GM21390 (cell line): ENCODE measurements around the gene WDR7.
A peak's percentile ranks its signal among the peaks of the same experiment; 100 is the strongest.

ENCODE experiments used
- ATAC-seq: cut with Tn5 transposase; IDR thresholded peaks from one replicate; pipeline ENCODE4 v1.9.1; 2021; ENCODE audit not compliant: unreplicated experiment

WDR7 gene

DNA sequence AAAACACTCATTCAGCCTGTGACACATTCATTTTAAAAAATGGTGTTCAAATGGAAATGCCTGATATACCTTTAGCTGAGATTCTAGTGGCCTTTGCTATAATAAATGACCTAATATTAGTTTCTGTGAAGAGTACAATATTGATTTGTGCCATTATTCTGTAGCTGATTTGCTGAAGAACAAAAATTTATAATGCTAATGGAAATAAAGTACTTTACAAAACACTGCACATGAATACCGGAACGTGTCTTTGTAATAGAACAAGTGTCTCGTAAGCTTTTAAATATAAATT is 138.7 kb downstream of the WDR7 start:
- no peak for ATAC-seq

DNA sequence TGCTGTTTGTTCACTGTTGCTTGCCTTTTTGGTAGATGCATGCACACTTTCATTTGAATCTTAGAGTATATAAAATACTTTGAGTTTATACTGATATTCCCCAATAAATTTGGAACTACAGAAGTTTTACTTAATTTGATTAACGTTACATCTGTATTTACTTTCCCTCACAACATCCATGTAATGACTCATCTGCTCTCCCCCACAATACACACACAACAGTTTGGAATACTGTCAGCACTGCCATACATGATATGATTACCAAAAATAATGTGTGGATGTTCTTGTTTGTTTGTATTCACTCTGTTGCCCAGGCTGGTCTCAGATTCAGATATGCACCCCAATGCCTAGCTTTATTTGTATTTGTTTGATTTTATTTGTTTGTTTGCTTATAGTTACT is 144.2 kb downstream of the WDR7 start:
- no peak for ATAC-seq

- no peak for ATAC-seq
Observed at GRCh38 chr18:56799756-56800155, 148.6 kb downstream of the WDR7 start.

DNA sequence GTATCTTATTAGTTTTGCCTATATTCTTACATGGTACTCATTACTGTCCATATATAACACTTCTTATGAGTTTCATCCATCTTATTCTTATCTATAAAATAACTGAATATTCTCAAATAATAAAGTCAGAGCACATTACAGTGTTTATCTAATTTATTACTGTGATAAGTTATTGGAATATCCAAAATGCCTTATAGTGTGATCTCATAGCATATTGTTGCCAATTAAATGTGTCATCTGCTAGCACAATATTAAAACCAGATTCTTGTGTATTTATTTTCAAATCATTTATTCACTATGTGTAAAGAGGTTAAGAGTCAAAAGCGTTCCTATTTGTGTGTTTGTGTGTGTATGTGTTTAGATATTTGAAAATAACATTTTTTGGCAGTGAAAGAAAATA is 151.9 kb downstream of the WDR7 start:
- no peak for ATAC-seq

- peak; percentile 48 for ATAC-seq
Observed at GRCh38 chr18:56804395-56804794, 153.2 kb downstream of the WDR7 start.

DNA sequence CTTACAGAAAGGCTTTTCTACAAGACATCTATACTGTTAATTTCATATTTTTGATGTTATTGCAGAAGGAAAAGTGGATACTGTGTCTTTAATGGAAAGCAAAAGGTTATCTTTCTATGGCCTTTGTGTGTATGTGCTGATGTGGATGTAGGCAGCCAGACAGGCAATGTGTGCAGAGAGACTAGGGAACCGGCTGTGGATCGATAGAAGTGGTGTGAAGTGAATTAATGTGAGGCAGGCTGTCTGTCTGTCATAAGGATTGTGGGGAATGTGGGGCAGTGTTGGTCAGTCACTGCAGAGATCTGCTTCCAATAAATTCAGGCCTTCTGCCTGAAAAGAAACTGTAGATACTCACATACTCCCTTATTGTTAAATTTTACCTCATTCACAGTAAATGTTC is 156.7 kb downstream of the WDR7 start:
- no peak for ATAC-seq

GRCh38 chr18:56812674-56813073 is 161.5 kb downstream of the WDR7 start:
- no peak for ATAC-seq

DNA sequence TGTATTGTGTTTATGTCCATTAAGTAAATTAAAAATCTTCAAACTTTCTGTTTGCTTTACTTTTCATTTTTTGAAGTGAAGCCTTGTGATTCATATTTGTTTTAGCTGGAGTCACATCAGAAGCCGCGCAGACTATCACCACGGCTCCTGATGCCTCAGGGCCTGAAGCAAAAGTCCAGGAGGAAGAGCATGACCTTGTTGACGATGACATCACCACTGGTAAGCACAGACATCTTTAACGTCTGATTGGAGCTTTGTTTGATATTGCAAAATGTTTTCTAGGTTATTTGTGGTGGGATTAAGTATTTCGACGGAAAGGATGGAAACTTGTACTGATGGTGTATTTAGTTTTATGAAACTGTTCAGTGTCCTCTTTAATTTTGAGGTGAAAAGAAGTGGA is 164.8 kb downstream of the WDR7 start:
- ATAC-seq = no peak

- no peak for ATAC-seq
Observed at GRCh38 chr18:56823986-56824565, 172.9 kb downstream of the WDR7 start.

GRCh38 chr18:56825321-56825720 is 174.2 kb downstream of the WDR7 start:
- no peak for ATAC-seq

DNA sequence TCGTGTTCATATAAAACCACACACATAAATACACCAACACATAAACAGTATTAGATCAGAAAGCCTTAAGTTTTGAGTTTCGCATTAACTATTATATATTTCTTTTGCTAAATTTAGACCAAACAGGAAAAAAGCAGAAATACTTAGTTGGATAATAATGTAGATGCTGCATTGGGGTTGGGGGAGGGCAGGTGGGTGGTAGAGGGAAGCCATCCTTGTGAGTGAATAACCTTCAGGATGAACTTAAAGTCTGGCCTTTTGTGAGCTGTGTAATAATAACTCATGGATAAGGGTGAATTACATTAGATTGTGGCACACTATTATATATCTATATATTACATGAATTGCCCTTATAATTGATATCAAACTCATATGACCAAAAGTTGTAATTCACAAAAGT is 174.7 kb downstream of the WDR7 start:
- no peak for ATAC-seq

DNA sequence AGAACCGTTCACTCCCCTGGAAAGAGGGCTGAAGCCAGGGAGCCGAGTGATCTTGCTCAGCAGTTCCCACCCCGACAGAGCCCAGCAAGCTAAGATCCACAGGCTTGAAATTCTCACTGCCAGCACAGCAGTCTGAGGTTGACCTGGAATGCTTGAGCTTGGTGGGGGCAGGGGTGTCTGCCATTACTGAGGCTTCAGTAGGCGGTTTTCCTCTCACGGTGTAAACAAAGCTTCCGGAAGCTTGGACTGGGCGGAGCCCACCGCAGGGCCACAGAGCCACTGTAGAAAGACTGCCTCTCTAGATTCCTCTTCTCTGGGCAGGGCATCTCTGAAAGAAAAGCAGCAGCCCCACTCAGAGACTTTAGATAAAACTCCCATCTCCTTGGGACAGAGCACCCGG is 180.8 kb downstream of the WDR7 start:
- no peak for ATAC-seq

GRCh38 chr18:56835331-56835730 is 184.2 kb downstream of the WDR7 start:
- ATAC-seq = no peak

- ATAC-seq = no peak
Observed at GRCh38 chr18:56836173-56836572, 185.0 kb downstream of the WDR7 start.

GRCh38 chr18:56841836-56842235 is 190.7 kb downstream of the WDR7 start:
- ATAC-seq = no peak

GRCh38 chr18:56843241-56843640 is 192.1 kb downstream of the WDR7 start:
- ATAC-seq = no peak

GRCh38 chr18:56844556-56844955 is 193.4 kb downstream of the WDR7 start:
- no peak for ATAC-seq

- ATAC-seq = peak; percentile 93
Observed at GRCh38 chr18:56851774-56852173, 200.6 kb downstream of the WDR7 start.

GRCh38 chr18:56853961-56854360 is 202.8 kb downstream of the WDR7 start:
- no peak for ATAC-seq

- no peak for ATAC-seq
Observed at GRCh38 chr18:56861244-56861643, 210.1 kb downstream of the WDR7 start.

GRCh38 chr18:56869189-56869777 is 218.1 kb downstream of the WDR7 start:
- peak; percentile 81 for ATAC-seq

DNA sequence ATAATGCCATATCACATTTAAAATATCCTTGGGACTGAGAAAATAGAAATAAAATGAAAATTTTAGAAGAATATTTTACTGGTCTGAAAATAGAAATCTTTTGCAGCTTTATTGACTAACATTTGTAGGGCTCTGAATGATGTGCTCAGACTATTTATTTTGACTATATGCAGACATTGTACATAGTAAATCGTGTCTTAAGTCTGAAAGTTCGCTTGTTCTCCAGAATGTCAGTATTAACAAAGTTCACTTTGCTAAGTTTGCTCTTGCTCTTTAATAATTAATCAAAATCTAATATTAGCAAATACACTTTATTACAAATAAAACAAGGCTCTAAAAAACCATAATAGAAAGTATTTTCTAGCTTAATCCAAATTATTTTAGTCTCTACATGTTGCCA is 219.8 kb downstream of the WDR7 start:
- no peak for ATAC-seq

GRCh38 chr18:56872140-56872539 is 221.0 kb downstream of the WDR7 start:
- no peak for ATAC-seq
